Fibroblast of mammary gland (primary cell): Measurements from ENCODE around the gene CENPP.

ENCODE experiments used
- DNase-seq: peaks from one replicate; pipeline ENCODE4 v3.0.0-alpha.2; 2010; ENCODE audit warnings: low read depth
- H3K4me3 ChIP-seq: 2 replicates; pipeline ENCODE4 v1.5.1; 2011; ENCODE audit warnings: low read depth, mild to moderate bottlenecking, low read length, moderate library complexity; ENCODE audit not compliant: control insufficient read depth
- TF ChIP-seq, protein P1 (sequence below): conservative IDR thresholded peaks from 2 replicates; pipeline ENCODE4 v1.5.1; 2011; ENCODE audit warnings: low read depth, low read length, inconsistent platforms; ENCODE audit not compliant: control insufficient read depth, insufficient read depth

The CENPP gene

GRCh38 chr9:92414566-92414965 is 88.8 kb downstream of the CENPP start:
- DNase-seq: no peak
- TF ChIP-seq, protein P1, sequence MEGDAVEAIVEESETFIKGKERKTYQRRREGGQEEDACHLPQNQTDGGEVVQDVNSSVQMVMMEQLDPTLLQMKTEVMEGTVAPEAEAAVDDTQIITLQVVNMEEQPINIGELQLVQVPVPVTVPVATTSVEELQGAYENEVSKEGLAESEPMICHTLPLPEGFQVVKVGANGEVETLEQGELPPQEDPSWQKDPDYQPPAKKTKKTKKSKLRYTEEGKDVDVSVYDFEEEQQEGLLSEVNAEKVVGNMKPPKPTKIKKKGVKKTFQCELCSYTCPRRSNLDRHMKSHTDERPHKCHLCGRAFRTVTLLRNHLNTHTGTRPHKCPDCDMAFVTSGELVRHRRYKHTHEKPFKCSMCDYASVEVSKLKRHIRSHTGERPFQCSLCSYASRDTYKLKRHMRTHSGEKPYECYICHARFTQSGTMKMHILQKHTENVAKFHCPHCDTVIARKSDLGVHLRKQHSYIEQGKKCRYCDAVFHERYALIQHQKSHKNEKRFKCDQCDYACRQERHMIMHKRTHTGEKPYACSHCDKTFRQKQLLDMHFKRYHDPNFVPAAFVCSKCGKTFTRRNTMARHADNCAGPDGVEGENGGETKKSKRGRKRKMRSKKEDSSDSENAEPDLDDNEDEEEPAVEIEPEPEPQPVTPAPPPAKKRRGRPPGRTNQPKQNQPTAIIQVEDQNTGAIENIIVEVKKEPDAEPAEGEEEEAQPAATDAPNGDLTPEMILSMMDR: no peak
- H3K4me3 ChIP-seq: no peak overlapping the region

DNA sequence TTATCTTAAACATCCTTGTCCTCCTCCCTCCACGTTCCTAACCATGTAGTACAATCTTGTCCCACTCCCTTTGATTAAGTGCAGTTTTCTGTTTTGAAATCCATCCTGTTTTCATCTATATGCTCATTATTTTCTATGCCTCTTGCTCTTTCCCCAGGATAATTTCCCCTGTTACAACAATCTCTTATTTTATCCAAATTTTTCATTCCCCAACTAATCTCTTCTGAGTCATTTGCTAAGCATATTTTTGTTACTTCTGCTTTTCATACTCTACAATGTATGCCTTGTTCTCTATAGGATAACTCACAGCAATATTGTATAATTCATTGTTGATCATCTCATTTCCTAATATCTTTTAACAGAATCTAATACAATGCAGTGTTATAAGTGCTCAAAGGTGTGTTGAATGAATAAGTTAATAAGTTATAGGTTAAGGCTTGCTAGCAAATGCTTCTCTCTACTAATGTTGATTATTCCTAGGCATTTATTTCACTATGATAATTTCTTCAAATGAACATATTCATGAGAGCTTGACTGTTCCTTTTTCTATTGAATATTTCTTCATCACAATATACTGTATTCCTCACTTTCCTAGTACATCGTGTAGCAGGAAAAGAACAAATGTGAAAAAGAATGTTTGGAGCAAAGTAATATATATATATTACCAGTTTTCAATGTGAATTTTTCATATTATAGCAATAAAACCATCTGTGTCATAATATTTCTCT is 97.0 kb downstream of the CENPP start:
- DNase-seq: no peak
- TF ChIP-seq, protein P1: no peak
- H3K4me3 ChIP-seq: no peak overlapping the region

DNA sequence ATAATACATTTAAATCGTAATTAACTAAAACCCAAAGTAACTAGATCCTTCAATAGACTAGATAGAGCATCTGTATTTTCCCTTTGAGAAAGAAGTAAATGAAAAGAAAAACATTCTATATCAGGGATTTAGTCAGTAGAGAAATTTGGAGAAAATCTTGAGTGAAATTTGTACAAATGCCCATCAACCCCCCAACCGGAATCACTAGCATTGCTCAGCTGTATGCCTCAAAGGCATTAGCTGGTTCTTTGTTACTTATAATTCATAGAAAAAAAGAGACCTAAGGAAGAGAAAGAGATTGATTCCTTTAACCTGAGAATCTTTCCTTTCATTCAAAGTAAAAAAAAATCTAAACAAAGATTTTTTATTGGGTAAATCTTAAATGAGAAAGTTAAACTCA is 97.9 kb downstream of the CENPP start:
- TF ChIP-seq, protein P1: no peak
- no peak overlapping the region for H3K4me3 ChIP-seq

DNA sequence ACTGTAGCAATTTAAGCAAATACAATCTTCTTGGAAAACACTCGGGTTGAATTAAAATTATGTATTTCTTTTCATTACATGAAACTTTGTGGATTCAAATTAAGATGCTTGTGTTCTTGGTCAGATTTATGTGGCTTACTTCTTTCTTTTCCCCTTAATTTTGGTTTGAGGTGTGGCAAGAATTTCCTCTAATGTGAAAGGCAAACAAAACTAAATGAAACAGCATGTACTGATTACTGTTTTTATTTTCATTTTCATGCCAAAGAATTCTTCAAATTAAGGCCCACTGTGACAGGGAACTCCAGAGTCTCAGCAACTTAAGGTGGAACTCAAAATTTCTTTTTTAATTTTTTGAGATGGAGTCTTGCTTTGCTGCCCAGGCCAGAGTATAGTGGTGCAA is 98.6 kb downstream of the CENPP start, which contains the start of gene OMD:
OMD (minus strand) TSS at position 132 of the 400 bp plus-strand sequence. CDS start 6,913 bp downstream, outside the sequence.
- TF ChIP-seq, protein P1: no peak
- peak; percentile 19 for DNase-seq
- H3K4me3 ChIP-seq: no peak within 1 kb of the TSS

More for the DNA sequence above, 97.9 kb downstream of the CENPP start:
- no peak for DNase-seq

DNA sequence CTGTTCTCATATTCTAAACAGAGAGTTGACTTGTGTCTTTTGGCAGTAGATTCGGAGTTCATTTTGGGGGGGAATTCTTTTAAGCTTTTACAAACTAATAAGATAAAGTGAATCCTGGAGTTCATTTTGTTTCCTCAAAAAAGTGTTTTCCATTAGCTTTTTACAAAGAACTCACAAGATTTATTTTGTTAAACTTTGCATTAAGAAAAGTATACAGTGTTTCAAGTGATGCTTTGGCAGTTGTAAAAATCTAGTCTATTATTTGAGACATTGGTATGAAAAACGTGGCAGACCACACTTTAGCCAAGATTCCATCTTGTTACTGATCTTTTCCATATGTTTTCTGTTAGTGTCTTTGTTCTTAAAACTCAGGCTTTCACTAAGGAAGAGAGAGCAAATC is 99.7 kb downstream of the CENPP start:
- H3K4me3 ChIP-seq: no peak overlapping the region
- peak; percentile 60 for DNase-seq
- TF ChIP-seq, protein P1: no peak

DNA sequence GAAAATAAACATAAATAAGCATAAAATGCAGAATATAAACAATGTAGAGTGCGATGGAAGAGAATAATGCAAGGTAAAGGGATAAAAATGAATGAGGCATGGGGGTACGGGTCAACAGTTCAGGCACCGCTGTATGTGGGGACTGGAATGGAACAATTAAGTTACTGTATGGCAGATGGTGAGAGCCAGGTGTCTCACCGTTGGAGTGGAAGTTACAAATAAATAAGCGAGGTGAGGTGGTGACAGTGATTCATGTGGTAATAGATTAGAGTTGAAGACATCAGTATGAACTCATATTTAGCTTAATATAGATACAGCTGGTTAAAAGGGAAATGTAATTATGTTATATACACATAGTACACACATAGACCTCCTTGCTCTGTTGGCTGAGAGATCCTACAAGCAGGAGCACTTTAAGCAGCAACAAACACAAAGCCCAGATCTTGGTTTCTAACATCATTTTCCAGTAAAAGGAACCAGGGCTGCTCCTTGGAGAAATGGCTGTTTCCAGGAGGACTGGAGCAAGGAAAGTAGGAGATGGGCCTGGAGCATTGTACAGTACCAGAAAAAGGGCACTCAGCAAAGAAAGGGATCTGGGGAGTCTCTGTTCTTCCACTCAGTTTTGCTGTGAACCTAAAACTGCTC is 100.9 kb downstream of the CENPP start:
- H3K4me3 ChIP-seq: no peak overlapping the region
- DNase-seq: no peak
- TF ChIP-seq, protein P1: no peak

GRCh38 chr9:92429836-92430235 is 104.1 kb downstream of the CENPP start:
- no peak for DNase-seq
- TF ChIP-seq, protein P1: no peak
- no peak overlapping the region for H3K4me3 ChIP-seq
